HepG2 (cell line): ENCODE measurements around the gene TECTA. TPM values are rescaled to one million over a fixed set of nuclear protein-coding genes. Genes with fewer than 3 reads are reported as not detected.

Experiments
- ATAC-seq: fragments of 200-7000 bp; cut with Tn5 transposase; 3 replicates; pipeline ENCODE4 v1.9.1; 2020; ENCODE audit warnings: mild to moderate bottlenecking, moderate library complexity
- BruUV-seq: library from RNA; stranded (reverse); fragments of 400-500 nt; replicated peaks from 2 replicates; lab custom pipeline; 2021; lab: Mats Ljungman, UMichigan
- CTCF ChIA-PET: fragments of 300-600 bp; formaldehyde crosslinking; extraction: SDS; loops from one replicate; lab custom pipeline; 2021; ENCODE audit warnings: low total read pairs, inconsistent platforms, low intra/inter-chr PET ratio; lab: Yijun Ruan, JAX
- POLR2A ChIA-PET: fragments of 350-600 bp; sonication (Branson Sonifier 250); formaldehyde crosslinking; loops from one replicate; lab custom pipeline; 2020; ENCODE audit warnings: antibody characterized with exemption, inconsistent platforms; lab: Yijun Ruan, JAX
- DNase-seq: peaks from one replicate; pipeline ENCODE4 v3.0.0-alpha.2; 2015; ENCODE audit warnings: low spot score
- FAIRE-seq: peaks from 3 replicates; lab custom pipeline; 2011; peaks lifted over from hg19 to GRCh38; lab: Jason Lieb, UNC
- H2AFZ ChIP-seq: one replicate; pipeline ENCODE4 v1.6.1; 2011; ENCODE audit warnings: low read length, inconsistent platforms
- H3K27ac ChIP-seq: fragments of 300-600 bp; 3 replicates; pipeline ENCODE4 v1.8.0; 2011; ENCODE audit warnings: mixed run types, mild to moderate bottlenecking, mixed read lengths, low read length, inconsistent platforms; ENCODE audit not compliant: insufficient read depth; ENCODE audit errors: extremely low read length
- H3K27me3 ChIP-seq, 2 experiments: fragments of 200-600 bp in 1 of 2; 2 replicates in 1 of 2; 3 replicates in 1 of 2; pipeline versions ENCODE4 v1.6.0 to v1.8.0; 2011; ENCODE audit warnings: low read length in 2 of 2, mild to moderate bottlenecking in 2 of 2, moderate library complexity in 2 of 2, inconsistent platforms in 1 of 2; ENCODE audit not compliant: insufficient read depth in 2 of 2, control insufficient read depth in 1 of 2
- H3K36me3 ChIP-seq, 2 experiments: fragments of 200-600 bp in 1 of 2; replicated peaks in 1 of 2; 2 replicates in 1 of 2; 3 replicates in 1 of 2; pipeline versions ENCODE4 v1.5.1 to v1.8.0; 2011; ENCODE audit warnings: low read length in 2 of 2, inconsistent platforms in 1 of 2; ENCODE audit not compliant: insufficient read depth in 2 of 2, control insufficient read depth in 1 of 2
- H3K4me1 ChIP-seq: 2 replicates; pipeline ENCODE4 v1.5.1; 2012; ENCODE audit warnings: low read length, inconsistent platforms; ENCODE audit not compliant: insufficient read depth
- H3K4me2 ChIP-seq: 2 replicates; pipeline ENCODE4 v1.6.0; 2011; ENCODE audit warnings: low read depth, low read length, inconsistent platforms
- H3K4me3 ChIP-seq, 3 experiments: fragments of 200-600 bp in 1 of 3; sonication (generic), shearing (Covaris generic) in 1 of 3; replicated peaks in 1 of 3; 2 replicates each; pipeline ENCODE4 v1.5.1; 2011 to 2016; ENCODE audit warnings: low read length in 3 of 3, inconsistent platforms in 2 of 3, low read depth in 2 of 3, mild to moderate bottlenecking in 2 of 3, control low read depth in 1 of 3, mixed read lengths in 1 of 3; ENCODE audit not compliant: insufficient read depth in 1 of 3
- H3K79me2 ChIP-seq: one replicate; pipeline ENCODE4 v1.6.1; 2011; ENCODE audit warnings: low read length, inconsistent platforms; ENCODE audit not compliant: insufficient read depth
- H3K9ac ChIP-seq: 2 replicates; pipeline ENCODE4 v1.6.0; 2011; ENCODE audit warnings: mild to moderate bottlenecking, low read depth, low read length, inconsistent platforms; ENCODE audit not compliant: insufficient read depth
- H3K9me3 ChIP-seq: 2 replicates; pipeline ENCODE4 v1.5.1; 2012; ENCODE audit warnings: mild to moderate bottlenecking, low read length
- H4K20me1 ChIP-seq: 2 replicates; pipeline ENCODE4 v1.6.0; 2011; ENCODE audit warnings: inconsistent platforms, mild to moderate bottlenecking, low read length, moderate library complexity; ENCODE audit not compliant: insufficient read depth
- AHR ChIP-seq: IDR thresholded peaks from 2 replicates; pipeline ENCODE4 v1.6.1; 2018; ENCODE audit warnings: missing genetic modification reagents, missing compliant biosample characterization
- BRD4 ChIP-seq: sonication (generic); formaldehyde crosslinking; IDR thresholded peaks from 2 replicates; pipeline ENCODE4 v1.4.0; 2020; ENCODE audit warnings: missing genetic modification reagents
- HINFP ChIP-seq: sonication (generic); formaldehyde crosslinking; IDR thresholded peaks from 2 replicates; pipeline ENCODE4 v1.4.0; 2020; ENCODE audit warnings: low read depth, mild to moderate bottlenecking, missing genetic modification reagents
- IKZF4 ChIP-seq: sonication (generic); formaldehyde crosslinking; IDR thresholded peaks from 2 replicates; pipeline ENCODE4 v1.5.1; 2020; ENCODE audit warnings: borderline replicate concordance, mild to moderate bottlenecking, low read depth, missing genetic modification reagents; ENCODE audit errors: not compliant biosample characterization
- KDM1A ChIP-seq: IDR thresholded peaks from 2 replicates; pipeline ENCODE4 v1.6.1; 2016; ENCODE audit warnings: missing compliant biosample characterization
- RBM22 ChIP-seq: fragments of 200-400 bp; formaldehyde crosslinking; optimal IDR thresholded peaks from 2 replicates; pipeline ENCODE3; 2017; ENCODE audit warnings: mild to moderate bottlenecking, low read length, moderate library complexity
- RELA ChIP-seq: sonication (generic); formaldehyde crosslinking; IDR thresholded peaks from 2 replicates; pipeline ENCODE4 v1.4.0; 2020; ENCODE audit warnings: missing genetic modification reagents
- RNF2 ChIP-seq: fragments of 450-650 bp; conservative IDR thresholded peaks from 2 replicates; pipeline ENCODE4 v1.6.1; 2016; ENCODE audit warnings: low read depth
- SOX5 ChIP-seq: IDR thresholded peaks from 2 replicates; pipeline ENCODE4 v1.6.1; 2016; ENCODE audit warnings: borderline replicate concordance
- TOPORS ChIP-seq: sonication (generic); formaldehyde crosslinking; IDR thresholded peaks from 2 replicates; pipeline ENCODE4 v1.8.0; 2023; ENCODE audit warnings: mild to moderate bottlenecking, missing genetic modification reagents
- ZNF143 ChIP-seq: sonication (generic); formaldehyde crosslinking; IDR thresholded peaks from 2 replicates; pipeline ENCODE4 v1.4.0; 2020; ENCODE audit warnings: missing genetic modification reagents
- ZNF205 ChIP-seq: IDR thresholded peaks from 2 replicates; pipeline ENCODE4 v1.6.1; 2018; ENCODE audit warnings: missing biosample characterization, missing genetic modification reagents
- ZNF230 ChIP-seq: sonication (generic); formaldehyde crosslinking; IDR thresholded peaks from 2 replicates; pipeline ENCODE4 v1.4.0; 2020; ENCODE audit warnings: mild to moderate bottlenecking, missing genetic modification reagents
- ZNF282 ChIP-seq: fragments of 450-650 bp; IDR thresholded peaks from 2 replicates; pipeline ENCODE4 v1.6.1; 2018; ENCODE audit not compliant: partially characterized antibody
- ZNF484 ChIP-seq: sonication (generic); formaldehyde crosslinking; IDR thresholded peaks from 2 replicates; pipeline ENCODE4 v1.5.1; 2020; ENCODE audit warnings: mild to moderate bottlenecking, low read depth, missing genetic modification reagents, borderline replicate concordance
- ZNF674 ChIP-seq: sonication (generic); formaldehyde crosslinking; IDR thresholded peaks from 2 replicates; pipeline ENCODE4 v1.5.0; 2020; ENCODE audit warnings: low read depth, mild to moderate bottlenecking, missing genetic modification reagents
- ZNF761 ChIP-seq: sonication (generic); formaldehyde crosslinking; conservative IDR thresholded peaks from 2 replicates; pipeline ENCODE4 v1.4.0; 2020; ENCODE audit warnings: mild to moderate bottlenecking, missing genetic modification reagents
- WGBS: methylation state at CpG from one replicate; pipeline ENCODE4 v1.1.6; 2017; ENCODE audit warnings: low lambda C conversion rate; 5-methylcytosine and 5-hydroxymethylcytosine counted together
- in situ Hi-C: cut with HindIII; loops from 2 replicates; pipeline ENCODE4 v1.10.0; 2017; ENCODE audit warnings: low pct_unique_long_range_greater_than_20kb; ENCODE audit not compliant: extremely low pct_ligation_motif_present
- intact Hi-C: fragments of 100-400 bp; cut with micrococcal nuclease; formaldehyde crosslinking; loops from one replicate; pipeline ENCODE4 v1.10.0; 2022; ENCODE audit not compliant: unreplicated experiment
- polyA plus RNA-seq, 8 experiments: library from polyadenylated mRNA; depleted of rRNA in 3 of 8; stranded (reverse) in 7 of 8; unstranded in 1 of 8; fragments of >200 nt; fragmentation: Illumina TruSeq in 4 of 8; extraction: Trizol in 4 of 8; gene quantifications; 2 replicates each; pipeline versions ENCODE4 v1.2.1 to v1.2.3, GENCODE V29; 2011 to 2016; ENCODE audit warnings: low read depth in 4 of 8, missing spikeins in 1 of 8, mixed read lengths in 1 of 8; ENCODE audit not compliant: insufficient read depth in 1 of 8
- total RNA-seq, 5 experiments: library from RNA; depleted of rRNA; stranded (reverse); fragments of >200 nt; fragmentation: Illumina TruSeq; extraction: Trizol; gene quantifications; 2 replicates each; pipeline ENCODE4 v1.2.3, GENCODE V29; 2016; ENCODE audit warnings: low read depth in 1 of 5
- TF ChIP-seq, protein P1 (sequence below): sonication (generic); formaldehyde crosslinking; IDR thresholded peaks from 2 replicates; pipeline ENCODE4 v1.8.0; 2022; ENCODE audit warnings: mild to moderate bottlenecking, missing genetic modification reagents, moderate library complexity

Gene TECTA
- total and polyA plus RNA-seq, 2 of the 13 experiments (the other 11 are each of a cell fraction or from before 2014, with no cell fraction given), result 0.04 to 0.17 TPM

GRCh38 chr11:121149116-121149515, 48.1 kb downstream of the TECTA start:
- H3K9ac ChIP-seq, result no peak overlapping the region
- WGBS, result 0% methylated on average over 2 of the region's 2 CpGs
- DNase-seq, result no peak
- ChIA-PET CTCF (no interaction called here), POLR2A (no interaction called here)
- no peaks in the 10 kb centered on the region for H4K20me1 ChIP-seq
- H3K27ac ChIP-seq, result no peak overlapping the region
- FAIRE-seq, result no peak
- intact Hi-C loops, result no loop called here
- no peak for ATAC-seq
- H3K27me3 ChIP-seq, result 0 out of 5 replicates have a peak, but pooled peaks cover 2% of the 10 kb centered on the region in 2 experiments
- no peaks in the 10 kb centered on the region for H3K36me3 ChIP-seq
- TF ChIP-seq ZNF282, result no peak
- no peak for TF ChIP-seq RELA (CRISPR knock-in tag)
- TF ChIP-seq HINFP (CRISPR knock-in tag), result no peak
- TF ChIP-seq ZNF230 (CRISPR knock-in tag), result no peak
- TF ChIP-seq ZNF143, result no peak
- TF ChIP-seq BRD4, result no peak
- TF ChIP-seq ZNF761 (CRISPR knock-in tag), result no peak
- no peak for TF ChIP-seq AHR
- no peak for TF ChIP-seq ZNF674
- no peak for TF ChIP-seq RNF2
- TF ChIP-seq TOPORS (CRISPR knock-in tag), result no peak
- no peak for TF ChIP-seq KDM1A (CRISPR knock-in tag)
- no peak for TF ChIP-seq IKZF4 (CRISPR knock-in tag)
- no peak for TF ChIP-seq SOX5 (CRISPR knock-in tag)
- no peak for TF ChIP-seq RBM22
- TF ChIP-seq ZNF205 (CRISPR knock-in tag), result no peak
- TF ChIP-seq, protein P1, sequence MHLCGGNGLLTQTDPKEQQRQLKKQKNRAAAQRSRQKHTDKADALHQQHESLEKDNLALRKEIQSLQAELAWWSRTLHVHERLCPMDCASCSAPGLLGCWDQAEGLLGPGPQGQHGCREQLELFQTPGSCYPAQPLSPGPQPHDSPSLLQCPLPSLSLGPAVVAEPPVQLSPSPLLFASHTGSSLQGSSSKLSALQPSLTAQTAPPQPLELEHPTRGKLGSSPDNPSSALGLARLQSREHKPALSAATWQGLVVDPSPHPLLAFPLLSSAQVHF, result no peak
- TF ChIP-seq ZNF484 (CRISPR knock-in tag), result no peak
- H3K9me3 ChIP-seq, result no peaks in the 10 kb centered on the region
- H2AFZ ChIP-seq, result no peak overlapping the region
- no TSS peak for BruUV-seq
- H3K4me1 ChIP-seq, result no peaks in the 10 kb centered on the region
- H3K4me2 ChIP-seq, result no peak overlapping the region
- no peak overlapping the region for H3K4me3 ChIP-seq
- in situ Hi-C loops, result no loop called here
- no peaks in the 10 kb centered on the region for H3K79me2 ChIP-seq
